SHP77 (cell line): ENCODE data around the gene SLC24A2.

Experiments used
- DNase-seq, 2 experiments: peaks; one replicate each; lab custom pipeline; 2025; lab: John Stamatoyannopoulos, UW

Gene SLC24A2

GRCh38 chr9:19757745-19758144, 31.1 kb downstream of the SLC24A2 start:
- DNase-seq = no peak

GRCh38 chr9:19754921-19755320, 33.9 kb downstream of the SLC24A2 start:
- DNase-seq = no peak

- no peak for DNase-seq
Measured at GRCh38 chr9:19748278-19749126, 40.3 kb downstream of the SLC24A2 start.

- no peak for DNase-seq
Measured at GRCh38 chr9:19746223-19746622, 42.6 kb downstream of the SLC24A2 start.

- DNase-seq = no peak
Measured at GRCh38 chr9:19741178-19741577, 47.7 kb downstream of the SLC24A2 start.
